Amniotic stem cell (primary cell): ENCODE results near the gene ACYP2.
"Not testable (repeated sequence)": the region's sequence is repeated elsewhere in the genome, so short reads cannot be mapped to it uniquely, and the experiment has no call there.

Experiments used
- DNase-seq: peaks from one replicate; lab custom pipeline; 2025; lab: John Stamatoyannopoulos, UW

Gene ACYP2

GRCh38 chr2:54099370-54099769 is 16.0 kb upstream of the ACYP2 start:
- no peak for DNase-seq

GRCh38 chr2:54099829-54100585 is 15.4 kb upstream of the ACYP2 start:
- DNase-seq, result no peak

GRCh38 chr2:54100772-54101171 is 14.6 kb upstream of the ACYP2 start:
- no peak for DNase-seq

DNA sequence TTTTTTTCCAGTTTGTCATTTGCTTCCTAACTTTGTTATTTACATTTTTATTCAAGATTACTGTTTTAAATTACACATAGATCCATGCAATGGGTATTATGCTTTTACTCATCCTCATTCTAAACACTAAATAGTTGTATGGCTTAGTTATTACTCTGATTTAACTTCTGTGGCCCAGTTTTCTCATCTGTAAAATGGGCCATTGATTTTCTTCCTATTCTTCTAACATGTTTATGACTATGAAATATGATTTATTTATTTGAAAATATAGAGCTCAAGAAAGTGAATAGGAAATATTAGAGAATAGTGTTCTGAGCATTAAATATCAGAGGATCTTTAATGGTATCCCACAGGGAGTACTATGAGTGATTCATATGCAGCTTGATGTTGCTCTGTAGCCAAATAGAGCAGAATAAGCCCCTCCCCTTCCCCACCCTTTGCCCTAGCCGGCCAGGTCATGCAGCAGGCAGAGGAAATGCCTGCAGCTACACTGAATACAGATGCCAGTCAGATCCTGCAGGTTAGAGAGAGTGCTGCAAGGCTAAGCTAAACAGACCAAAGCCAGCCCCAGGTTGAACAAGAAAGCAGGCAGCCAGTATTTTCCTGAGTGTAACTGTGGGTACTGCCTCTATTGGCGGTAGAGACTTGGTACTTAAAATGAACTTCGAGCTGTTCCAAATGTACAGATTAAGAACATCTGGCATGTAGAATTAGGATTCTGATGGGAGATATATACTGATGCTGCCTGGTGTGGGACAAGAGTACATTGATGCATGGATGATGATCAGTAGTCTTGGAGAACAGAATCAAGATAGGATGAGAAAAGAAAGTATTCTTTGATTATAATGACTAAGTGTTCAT is 11.7 kb upstream of the ACYP2 start:
- no peak for DNase-seq

DNA sequence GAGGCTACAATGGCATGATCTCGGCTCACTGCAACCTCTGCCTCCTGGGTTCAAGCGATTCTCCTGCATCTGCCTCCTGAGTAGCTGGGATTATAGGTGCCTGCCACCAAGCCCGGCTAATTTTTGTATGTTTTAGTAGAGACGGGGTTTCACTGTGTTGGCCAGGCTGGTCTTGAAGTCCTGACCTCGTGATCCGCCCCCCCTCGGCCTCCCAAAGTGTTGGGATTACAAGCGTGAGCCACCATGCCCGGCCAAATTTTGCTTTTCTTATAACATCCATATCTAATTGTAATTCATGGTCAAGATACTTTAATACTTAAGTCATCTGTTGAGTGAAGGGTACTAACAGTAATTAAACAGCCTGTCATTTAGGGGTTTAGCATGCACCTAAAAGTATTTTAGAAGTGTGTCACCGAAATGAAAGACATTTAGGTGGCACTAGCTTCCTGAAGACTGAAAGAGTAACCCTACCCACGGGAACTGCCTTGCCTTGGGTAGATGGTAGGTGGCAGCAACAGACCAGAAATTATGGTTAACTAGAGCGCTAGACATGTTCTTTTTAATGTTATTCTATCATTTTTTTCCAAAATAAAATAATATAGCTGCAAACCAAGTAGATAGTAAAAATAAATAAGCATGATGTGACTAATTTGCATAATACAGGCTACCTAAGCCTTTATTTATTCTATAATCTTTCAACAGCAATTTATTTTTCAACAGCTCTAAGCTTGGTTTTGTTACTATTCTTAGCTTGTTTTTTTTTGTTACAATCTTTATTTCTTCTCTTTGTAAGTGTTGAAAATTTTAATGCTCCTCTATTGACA is 8.6 kb upstream of the ACYP2 start:
- DNase-seq, result peak; percentile 23

DNA sequence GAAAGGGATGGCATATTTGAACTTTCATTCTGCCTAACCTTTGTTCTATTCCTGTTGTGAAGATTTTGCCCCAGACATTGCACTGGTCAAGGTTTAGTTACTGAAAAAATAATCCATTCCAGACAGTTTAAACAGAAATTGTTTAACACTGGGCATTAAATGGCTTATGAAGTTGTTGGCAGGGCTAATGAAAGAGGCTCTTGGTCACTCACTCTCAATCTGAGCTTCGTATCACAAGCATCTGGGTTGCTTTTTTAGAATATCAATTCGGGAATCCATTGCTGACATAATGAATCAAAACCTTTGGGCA is 8.0 kb upstream of the ACYP2 start:
- DNase-seq, result no peak

DNA sequence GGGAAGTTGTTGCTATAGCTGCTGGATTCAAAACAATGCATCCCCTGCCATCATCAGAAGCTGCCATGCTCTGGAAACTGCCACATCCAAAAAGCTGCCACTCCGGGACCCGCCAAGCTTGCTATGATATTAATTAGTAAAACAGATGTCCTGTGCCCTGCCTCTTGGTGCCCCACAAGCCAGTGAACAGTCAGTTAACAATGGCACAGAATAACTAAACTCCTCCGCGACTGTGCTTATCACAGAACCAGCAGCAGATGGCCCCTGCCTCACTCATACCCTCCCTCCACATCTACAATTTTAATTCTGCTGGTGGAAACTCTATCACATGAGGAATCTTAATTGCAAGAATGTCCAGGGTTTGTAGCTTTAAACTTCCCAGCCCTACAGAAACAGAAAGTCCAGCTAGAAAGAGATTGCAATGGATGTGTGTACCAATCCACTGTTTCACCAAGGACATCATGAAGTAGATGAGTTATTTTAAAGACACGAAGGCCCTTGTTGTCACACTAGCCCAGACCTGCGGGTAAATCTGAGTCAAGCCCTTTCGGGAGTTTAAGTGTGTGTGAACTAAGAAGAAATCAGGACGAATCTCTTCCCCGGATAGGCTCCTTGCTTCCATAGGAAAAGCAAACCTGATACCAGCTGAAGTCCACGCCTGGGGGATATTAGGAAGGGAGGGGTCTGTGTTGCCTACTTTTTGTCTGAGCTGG is 7.4 kb upstream of the ACYP2 start:
- DNase-seq, result no peak

DNA sequence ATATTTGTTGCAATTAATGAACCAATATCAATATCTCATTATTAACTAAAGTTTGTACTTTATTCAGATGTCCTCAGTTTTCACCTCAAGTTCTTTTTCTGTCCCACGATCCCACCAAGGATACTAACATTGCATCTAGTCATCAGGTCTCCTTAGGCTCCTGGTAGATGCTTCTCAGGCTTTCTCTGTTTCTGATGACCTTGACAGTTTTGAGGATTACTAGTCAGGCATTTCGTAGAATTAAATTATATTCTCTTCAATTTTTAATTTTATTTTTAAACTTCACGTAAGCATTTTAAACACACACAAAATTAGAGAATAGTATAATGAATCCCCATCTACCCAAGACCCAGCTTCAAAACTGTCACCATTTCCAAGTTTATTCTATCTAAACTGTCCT is 5.6 kb upstream of the ACYP2 start:
- no peak for DNase-seq

DNA sequence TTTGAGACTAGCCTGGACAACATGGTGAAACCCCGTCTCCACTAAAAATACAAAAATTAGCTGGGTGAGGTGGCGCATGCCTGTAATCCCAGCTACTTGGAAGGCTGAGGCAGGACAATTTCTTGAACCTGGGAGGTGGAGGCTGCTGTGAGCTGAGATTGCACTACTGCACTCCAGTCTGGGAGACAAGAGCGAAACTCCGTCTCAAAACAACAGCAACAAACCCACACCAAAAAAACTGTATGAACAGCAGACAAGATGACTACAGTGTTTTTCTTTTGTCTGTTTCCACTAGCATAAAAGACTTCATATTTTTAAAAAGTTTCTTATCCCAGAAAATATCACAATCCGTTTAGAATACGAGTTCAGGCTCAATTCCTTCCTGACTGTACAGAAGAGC is 936 bp upstream of the ACYP2 start:
- DNase-seq, result not testable (repeated sequence)

GRCh38 chr2:54114936-54115283 is 505 bp upstream of the ACYP2 start:
- DNase-seq, result no peak

- not testable (repeated sequence) for DNase-seq
These were observed 1.2 kb downstream of the ACYP2 start for GRCh38 chr2:54116598-54116997.

DNA sequence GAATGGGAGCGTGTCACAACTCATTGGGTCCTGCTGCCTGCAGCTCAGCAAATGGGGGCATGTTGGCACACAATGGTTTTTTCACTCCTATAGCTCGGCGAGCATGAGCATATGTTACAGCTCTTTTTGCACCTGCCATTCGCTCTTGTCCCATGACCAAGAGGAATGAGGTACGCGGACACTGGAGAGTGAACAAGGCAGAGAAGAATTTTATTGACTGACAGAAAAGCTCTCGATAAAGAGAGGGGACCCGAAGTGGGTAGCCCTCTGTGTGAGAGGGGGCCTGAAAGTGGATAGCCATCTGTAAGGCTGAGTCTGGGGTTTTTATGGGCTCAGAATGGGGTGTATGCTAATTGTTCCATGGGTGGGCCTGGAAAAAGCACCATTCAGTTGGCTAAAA is 5.5 kb downstream of the ACYP2 start:
- DNase-seq, result no peak

- no peak for DNase-seq
These were observed 6.9 kb downstream of the ACYP2 start for GRCh38 chr2:54122171-54122935.

GRCh38 chr2:54122939-54123338 is 7.5 kb downstream of the ACYP2 start:
- DNase-seq, result peak; percentile 35

DNA sequence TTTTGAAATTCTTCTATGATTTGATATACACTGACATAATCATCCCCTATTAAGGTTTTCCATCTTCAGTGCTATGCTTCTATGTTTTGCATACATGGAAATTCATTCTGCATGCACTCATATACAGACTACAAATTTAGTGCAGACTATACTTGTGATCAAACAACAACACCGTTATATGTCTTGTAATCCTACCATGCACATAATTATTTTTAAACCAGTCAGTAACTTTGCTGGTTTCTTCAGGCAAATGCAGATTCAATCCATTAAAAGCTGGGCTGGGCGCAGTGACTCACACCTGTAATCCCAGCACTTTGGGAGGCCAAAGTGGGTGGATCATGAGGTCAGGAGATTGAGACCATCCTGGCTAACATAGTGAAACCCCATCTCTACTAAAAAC is 11.8 kb downstream of the ACYP2 start:
- not testable (repeated sequence) for DNase-seq

GRCh38 chr2:54133056-54133455 is 17.6 kb downstream of the ACYP2 start:
- no peak for DNase-seq

DNA sequence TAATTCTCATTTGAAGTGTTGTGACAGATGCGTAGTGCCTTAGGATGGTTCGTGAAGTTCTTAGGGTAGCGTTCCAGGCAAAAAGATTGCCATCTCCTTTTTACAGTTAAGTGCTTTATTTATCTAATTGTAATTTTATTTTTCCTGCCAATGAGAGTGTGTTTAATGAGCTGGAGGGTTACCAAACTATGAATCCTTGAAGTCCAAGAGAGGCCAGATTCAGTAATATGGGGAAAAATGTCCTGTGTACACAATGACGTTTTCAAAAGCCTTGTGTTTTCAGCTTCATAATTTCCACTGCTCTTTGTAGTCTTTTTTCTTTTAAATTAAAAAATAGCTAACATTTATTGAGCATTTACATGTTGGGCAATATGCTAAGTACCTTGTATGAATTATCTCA is 23.8 kb downstream of the ACYP2 start:
- DNase-seq, result no peak

GRCh38 chr2:54143780-54144179 is 28.4 kb downstream of the ACYP2 start:
- DNase-seq, result no peak

DNA sequence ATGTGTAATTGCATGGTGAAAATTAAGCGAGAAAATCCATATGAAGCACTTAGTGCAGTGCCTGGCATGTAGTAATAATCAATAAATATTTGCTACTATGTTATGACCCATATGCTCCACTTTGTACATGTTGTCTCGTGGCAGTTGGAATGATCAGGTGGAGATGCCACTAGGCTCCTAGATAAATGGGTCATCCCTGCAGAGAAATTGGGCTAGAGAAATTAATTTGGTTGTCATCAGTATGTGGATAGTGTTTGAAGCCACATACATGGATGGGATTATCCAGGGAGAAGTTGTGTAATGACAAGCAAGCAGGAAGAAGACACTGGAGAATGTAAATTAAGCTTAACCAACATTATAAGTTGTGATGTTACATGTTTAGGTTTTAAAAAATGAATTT is 33.0 kb downstream of the ACYP2 start:
- DNase-seq, result no peak

DNA sequence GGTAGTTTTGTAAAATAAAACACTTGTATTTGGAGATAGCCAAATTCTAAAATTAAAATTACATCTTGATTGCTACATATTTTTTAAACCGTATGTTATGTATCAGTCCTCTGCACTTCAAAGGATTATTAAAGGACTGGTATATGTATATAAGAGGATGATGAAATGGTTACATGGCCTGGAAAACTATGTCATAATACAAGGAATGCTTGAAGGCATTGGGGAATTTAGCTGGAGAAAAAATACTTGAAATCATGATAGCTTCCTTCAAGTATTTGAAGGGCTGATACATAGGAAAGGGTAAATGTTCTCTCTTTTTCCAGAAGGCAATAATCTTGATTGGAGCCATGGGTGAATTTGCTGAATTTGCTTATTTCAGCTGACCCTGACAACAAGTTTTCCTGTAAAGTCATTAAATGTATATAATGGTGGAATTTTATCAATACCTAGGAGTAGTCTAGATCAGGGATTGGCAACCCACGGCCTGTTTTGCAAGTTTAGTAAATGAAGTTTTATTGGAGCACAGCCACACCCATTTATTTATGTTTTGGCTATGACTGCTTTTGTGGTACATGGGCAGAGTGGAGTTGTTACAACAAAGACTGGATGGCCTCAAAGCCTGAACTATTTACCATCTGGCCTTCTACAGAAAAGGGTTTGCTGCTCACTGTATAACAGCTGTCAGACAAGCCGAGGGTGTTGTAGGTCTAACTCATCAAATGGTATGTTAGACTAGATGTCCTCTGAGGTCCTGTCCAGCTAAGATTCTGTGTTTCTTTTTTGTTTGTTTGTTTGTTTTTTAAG is 34.4 kb downstream of the ACYP2 start:
- no peak for DNase-seq

GRCh38 chr2:54158311-54158710 is 42.9 kb downstream of the ACYP2 start:
- no peak for DNase-seq
